ENCODE measurements around the gene NIP7. TPM values are rescaled to one million over a fixed set of nuclear protein-coding genes. Genes with fewer than 3 reads are reported as not detected.

Gene NIP7
- total RNA-seq, 1 experiment from 2014 or later = 62.8 TPM

GRCh38 chr16:69344171-69344570 is 4.6 kb downstream of the NIP7 start:
- Histone ChIP-seq H4K20me1 (ENCODE audit: insufficient read depth) (no peaks in the 10 kb centered on the region; the same call in 1 of the 2 replicates), H3K27ac (ENCODE audit: low read depth, low read length) (no peak overlapping the region), H3K9ac (ENCODE audit: low read length) (no peak overlapping the region), H3K9me3 (ENCODE audit: control insufficient read depth in 1 of 2, insufficient read depth in 1 of 2, low read depth in 1 of 2, low read length in 2 of 2) (no peaks in the 10 kb centered on the region), H3K9me2 (ENCODE audit: insufficient read depth) (no peaks in the 10 kb centered on the region), H3K4me1 (ENCODE audit: control insufficient read depth in 1 of 2, insufficient read depth in 2 of 2, low read length in 2 of 2) (peaks cover 5 to 22% of the 10 kb centered on the region in 2 experiments; a peak in 3 of 4 replicates), H3K4me3 (replicated peaks in 1 of 2; ENCODE audit: low read depth in 1 of 2, low read length in 2 of 2) (no peak overlapping the region), H3K4me2 (ENCODE audit: low read length) (no peak overlapping the region), H3K27me3 (ENCODE audit: insufficient read depth, low read length) (no peaks in the 10 kb centered on the region), H3K79me2 (ENCODE audit: insufficient read depth, low read length) (peaks cover 51% of the 10 kb centered on the region), H2AFZ (ENCODE audit: low read depth, low read length, poor library complexity, severe bottlenecking) (no peak overlapping the region), H3K36me3 (ENCODE audit: control insufficient read depth in 1 of 2, insufficient read depth in 2 of 2, low read length in 2 of 2) (peaks cover 10 to 35% of the 10 kb centered on the region in 2 experiments; a peak in 3 of 4 replicates)
- no peak for ATAC-seq
- ChIA-PET POLR2A (no interaction called here), CTCF (no interaction called here), RAD21 (ENCODE audit: low non-redundant PET in 1 of 2, low total read pairs in 2 of 2, uncharacterized antibody in 2 of 2, unreplicated experiment in 2 of 2) (no interaction called here)
- TF ChIP-seq EZH2phosphoT487 (IDR thresholded peaks at IDR 0.05; ENCODE audit: borderline replicate concordance) (no peak), RAD21 (IDR thresholded peaks at IDR 0.05; ENCODE audit: low read depth) (no peak)
- no TSS peak for BruUV-seq (replicated peaks)
- DNase-seq (ENCODE audit: low read depth, low spot score) = no peak
- intact Hi-C loops (cut with micrococcal nuclease) = no loop called here

GRCh38 chr16:69345923-69346322 is 6.4 kb downstream of the NIP7 start:
- Histone ChIP-seq H3K4me3 (replicated peaks in 1 of 2; ENCODE audit: low read depth in 1 of 2, low read length in 2 of 2) (no peak overlapping the region), H3K27me3 (ENCODE audit: insufficient read depth, low read length) (no peaks in the 10 kb centered on the region), H3K9me3 (ENCODE audit: control insufficient read depth in 1 of 2, insufficient read depth in 1 of 2, low read depth in 1 of 2, low read length in 2 of 2) (no peaks in the 10 kb centered on the region), H3K9ac (ENCODE audit: low read length) (no peak overlapping the region), H3K9me2 (ENCODE audit: insufficient read depth) (no peaks in the 10 kb centered on the region), H4K20me1 (ENCODE audit: insufficient read depth) (no peaks in the 10 kb centered on the region; the same call in 1 of the 2 replicates), H2AFZ (ENCODE audit: low read depth, low read length, poor library complexity, severe bottlenecking) (no peak overlapping the region), H3K27ac (ENCODE audit: low read depth, low read length) (no peak overlapping the region), H3K4me2 (ENCODE audit: low read length) (no peak overlapping the region), H3K4me1 (ENCODE audit: control insufficient read depth in 1 of 2, insufficient read depth in 2 of 2, low read length in 2 of 2) (peaks cover 2 to 18% of the 10 kb centered on the region in 2 experiments; a peak in 3 of 4 replicates), H3K79me2 (ENCODE audit: insufficient read depth, low read length) (peaks cover 33% of the 10 kb centered on the region), H3K36me3 (ENCODE audit: control insufficient read depth in 1 of 2, insufficient read depth in 2 of 2, low read length in 2 of 2) (peaks cover 14 to 35% of the 10 kb centered on the region in 2 experiments; a peak in 3 of 4 replicates)
- DNase-seq (ENCODE audit: low read depth, low spot score) = no peak
- TSS peak; percentile 20 for BruUV-seq (replicated peaks)
- intact Hi-C loops (cut with micrococcal nuclease) = no loop called here
- ChIA-PET RAD21 (ENCODE audit: low non-redundant PET in 1 of 2, low total read pairs in 2 of 2, uncharacterized antibody in 2 of 2, unreplicated experiment in 2 of 2) (no interaction called here), CTCF (no interaction called here), POLR2A (no interaction called here)
- no peak for ATAC-seq
- TF ChIP-seq JUND (IDR thresholded peaks at IDR 0.05) = no peak
- TF ChIP-seq MAX (IDR thresholded peaks at IDR 0.05) = no peak
- TF ChIP-seq FOSL1 (IDR thresholded peaks at IDR 0.05; ENCODE audit: low read depth) = no peak
- no peak for TF ChIP-seq EGR1 (IDR thresholded peaks at IDR 0.05; ENCODE audit: low read depth)
- no peak for TF ChIP-seq CTCF (IDR thresholded peaks at IDR 0.05 in 2 of 3, conservative IDR thresholded peaks at IDR 0.05 in 1 of 3; ENCODE audit: borderline replicate concordance in 1 of 3, insufficient read depth in 1 of 3, low read depth in 2 of 3, low read length in 2 of 3)
- TF ChIP-seq ZFX (IDR thresholded peaks at IDR 0.05) = no peak
- no peak for TF ChIP-seq SIN3A (IDR thresholded peaks at IDR 0.05; ENCODE audit: low read depth)
- no peak for TF ChIP-seq POLR2A (IDR thresholded peaks at IDR 0.05; ENCODE audit: borderline replicate concordance, extremely low read depth, insufficient read depth, insufficient read length)
- no peak for TF ChIP-seq ZNF274 (IDR thresholded peaks at IDR 0.05; ENCODE audit: low read depth, low read length)
- TF ChIP-seq ELF1 (IDR thresholded peaks at IDR 0.05; ENCODE audit: borderline replicate concordance, low read depth) = no peak
- no peak for TF ChIP-seq POLR2AphosphoS5 (IDR thresholded peaks at IDR 0.05; ENCODE audit: low read depth, low read length)
- TF ChIP-seq TCF7L2 (IDR thresholded peaks at IDR 0.05; ENCODE audit: borderline replicate concordance, extremely low read depth, insufficient read depth, insufficient read length) = no peak
- no peak for TF ChIP-seq EZH2 (IDR thresholded peaks at IDR 0.05)
- no peak for TF ChIP-seq CEBPB (IDR thresholded peaks at IDR 0.05; ENCODE audit: low read depth)
- TF ChIP-seq CBX3 (IDR thresholded peaks at IDR 0.05; ENCODE audit: low read depth) = no peak
- TF ChIP-seq REST (IDR thresholded peaks at IDR 0.05; ENCODE audit: low read depth) = no peak

Measured in HCT116 (cell line).